Adipose tissue (tissue), 3 donors: ENCODE data around the gene TRPM1. TPM values are rescaled to one million over a fixed set of nuclear protein-coding genes. Genes with fewer than 3 reads are reported as not detected.

ENCODE experiments used
- H3K27ac ChIP-seq: one replicate; pipeline ENCODE4 v1.5.1; 2013; ENCODE audit warnings: low read depth, low read length
- WGBS, 3 donors: extraction: QIAGEN DNeasy Blood & Tissue Kit; methylation state at CpG; one replicate each; pipeline ENCODE4 v1.1.7; 2013; 5-methylcytosine and 5-hydroxymethylcytosine counted together
- polyA plus RNA-seq, 3 donors: library from polyadenylated mRNA; stranded (reverse); fragments of 200-250 nt; gene quantifications; one replicate each; pipeline ENCODE4 v1.2.3, GENCODE V29; 2013
- donor health status: healthy with polysubstance abuse.
- donor health status: Bipolar disorder and iron deficiency.
- donor health status: healthy.

Gene TRPM1
- polyA plus RNA-seq, 3 donors, result 0.24 to 1.5 TPM; not detected in 1

DNA sequence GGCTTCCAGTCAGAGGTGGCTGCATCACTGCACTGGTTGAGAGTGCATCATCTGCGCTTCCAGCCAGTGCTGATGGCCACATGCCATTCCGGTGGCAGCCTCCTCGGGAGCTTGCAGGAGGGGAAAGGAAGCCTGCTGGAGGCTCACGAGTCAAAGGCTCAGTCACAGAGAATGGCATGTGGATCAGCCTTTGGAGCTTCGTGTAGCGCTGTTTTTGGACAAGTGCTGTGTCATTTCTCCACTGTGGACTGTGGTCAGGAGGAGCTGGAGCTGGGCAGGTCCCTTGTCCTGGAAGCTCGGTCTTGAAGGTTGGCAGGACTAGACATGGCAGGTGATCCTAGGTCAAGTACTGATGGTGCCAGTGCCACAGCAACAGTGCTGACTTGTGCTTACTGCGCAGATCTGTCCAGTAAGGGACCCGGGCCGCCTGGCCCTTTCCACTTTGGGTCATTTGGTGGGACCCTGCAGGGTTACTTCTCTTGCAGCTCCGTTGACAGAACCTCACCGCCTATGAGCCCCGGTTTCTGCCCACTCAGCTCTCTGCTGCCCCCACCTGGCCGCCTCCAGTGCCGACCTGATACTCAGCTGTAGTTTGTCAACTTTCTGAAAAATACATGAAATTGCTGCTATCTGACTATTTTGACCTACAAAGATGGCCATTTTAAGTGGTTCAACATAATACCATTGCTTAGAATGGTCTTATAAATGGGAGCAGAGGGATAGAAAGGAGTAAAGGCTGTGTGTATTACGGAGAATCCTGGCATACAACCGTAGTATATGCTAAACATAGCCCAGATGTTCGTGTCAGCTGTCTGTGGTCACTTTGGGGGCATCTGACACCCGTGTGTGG, 27.6 kb upstream of the TRPM1 start:
- WGBS, 3 donors, result 30 to 31% (median 30%) methylated on average over 19 of the region's 19 CpGs
- H3K27ac ChIP-seq, result no peak overlapping the region

GRCh38 chr15:31128477-31128876, 27.0 kb upstream of the TRPM1 start:
- 71 to 79% (median 71%) methylated on average over 6 of the region's 6 CpGs for WGBS, 3 donors
- no peak overlapping the region for H3K27ac ChIP-seq

- WGBS, 3 donors, result 72 to 84% (median 80%) methylated on average over 13 of the region's 13 CpGs
- no peak overlapping the region for H3K27ac ChIP-seq
These were observed 26.2 kb upstream of the TRPM1 start for GRCh38 chr15:31127596-31128261.

- WGBS, 3 donors, result 88 to 95% (median 91%) methylated on average over 8 of the region's 8 CpGs
- H3K27ac ChIP-seq, result no peak overlapping the region
These were observed 23.5 kb upstream of the TRPM1 start for GRCh38 chr15:31125061-31125460.

DNA sequence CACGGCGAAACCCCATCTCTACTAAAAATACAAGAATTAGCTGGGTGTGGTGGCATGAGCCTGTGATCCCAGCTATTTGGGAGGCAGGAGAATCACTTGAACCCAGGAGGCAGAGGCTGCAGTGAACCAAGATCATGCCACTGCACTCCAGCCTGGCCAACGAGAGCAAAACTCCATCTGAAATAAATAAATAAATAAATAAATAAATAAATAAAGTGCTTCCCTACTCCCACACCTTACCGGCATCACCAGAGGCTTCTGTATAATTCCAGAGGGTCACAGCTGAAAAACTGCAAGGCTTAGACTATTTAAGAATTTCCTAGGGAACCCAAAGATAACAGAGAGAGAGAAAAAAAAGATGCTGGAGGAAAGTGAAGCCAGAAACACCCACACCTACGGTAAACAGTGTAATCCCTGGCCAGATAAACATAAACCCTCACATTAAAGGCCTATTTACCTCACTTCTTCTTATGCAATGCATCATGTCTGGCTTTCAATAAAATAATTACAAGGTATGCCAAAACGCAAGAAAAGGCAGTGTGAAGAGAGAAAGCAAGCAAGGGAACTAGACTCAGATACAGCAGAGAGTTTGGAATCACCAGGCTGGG, 15.0 kb upstream of the TRPM1 start:
- WGBS, 3 donors, result 65 to 87% (median 83%) methylated on average over 6 of the region's 6 CpGs
- no peak overlapping the region for H3K27ac ChIP-seq

- no peak overlapping the region for H3K27ac ChIP-seq
- 69 to 82% (median 82%) methylated on average over 5 of the region's 5 CpGs for WGBS, 3 donors
These were observed 9.6 kb upstream of the TRPM1 start for GRCh38 chr15:31111091-31111647.

DNA sequence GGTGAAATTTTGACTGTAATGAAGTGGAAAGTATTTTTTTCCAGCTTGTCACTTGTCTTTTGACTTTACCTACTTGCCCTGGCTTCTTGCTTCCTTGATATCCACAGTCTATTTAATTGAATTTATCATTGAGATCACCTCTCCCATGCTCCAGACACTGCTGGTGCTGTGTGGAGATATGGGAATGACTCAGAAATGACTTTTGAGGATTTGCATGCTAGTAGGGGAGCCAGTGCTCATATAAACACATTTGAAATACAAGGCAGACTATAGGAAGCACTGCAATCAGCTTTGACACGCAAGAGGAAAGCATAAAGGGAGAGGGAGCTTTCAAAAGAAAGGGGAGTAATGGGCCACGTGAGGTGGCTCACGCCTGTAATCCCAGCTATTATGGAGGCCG, 7.3 kb upstream of the TRPM1 start:
- no peak overlapping the region for H3K27ac ChIP-seq
- WGBS, 3 donors, result 89 to 95% (median 95%) methylated on average over 4 of the region's 4 CpGs

GRCh38 chr15:31106495-31107300, 5.2 kb upstream of the TRPM1 start:
- no peak overlapping the region for H3K27ac ChIP-seq
- 55 to 90% (median 59%) methylated on average over 7 of the region's 7 CpGs for WGBS, 3 donors

- WGBS, 3 donors, result 88 to 92% (median 89%) methylated on average over 6 of the region's 6 CpGs
- no peak overlapping the region for H3K27ac ChIP-seq
These were observed 2.5 kb upstream of the TRPM1 start for GRCh38 chr15:31104003-31104402.

GRCh38 chr15:31102374-31103342, 1.1 kb upstream of the TRPM1 start:
- H3K27ac ChIP-seq, result no peak overlapping the region
- 88 to 92% (median 90%) methylated on average over 24 of the region's 24 CpGs for WGBS, 3 donors

GRCh38 chr15:31102039-31102321, 455 bp upstream of the TRPM1 start:
- no peak overlapping the region for H3K27ac ChIP-seq
- WGBS, 3 donors, result 68 to 86% (median 86%) methylated on average over 4 of the region's 4 CpGs

- no peak overlapping the region for H3K27ac ChIP-seq
- 76 to 85% (median 80%) methylated on average over 6 of the region's 6 CpGs for WGBS, 3 donors
These were observed 787 bp downstream of the TRPM1 start for GRCh38 chr15:31100738-31101137.

DNA sequence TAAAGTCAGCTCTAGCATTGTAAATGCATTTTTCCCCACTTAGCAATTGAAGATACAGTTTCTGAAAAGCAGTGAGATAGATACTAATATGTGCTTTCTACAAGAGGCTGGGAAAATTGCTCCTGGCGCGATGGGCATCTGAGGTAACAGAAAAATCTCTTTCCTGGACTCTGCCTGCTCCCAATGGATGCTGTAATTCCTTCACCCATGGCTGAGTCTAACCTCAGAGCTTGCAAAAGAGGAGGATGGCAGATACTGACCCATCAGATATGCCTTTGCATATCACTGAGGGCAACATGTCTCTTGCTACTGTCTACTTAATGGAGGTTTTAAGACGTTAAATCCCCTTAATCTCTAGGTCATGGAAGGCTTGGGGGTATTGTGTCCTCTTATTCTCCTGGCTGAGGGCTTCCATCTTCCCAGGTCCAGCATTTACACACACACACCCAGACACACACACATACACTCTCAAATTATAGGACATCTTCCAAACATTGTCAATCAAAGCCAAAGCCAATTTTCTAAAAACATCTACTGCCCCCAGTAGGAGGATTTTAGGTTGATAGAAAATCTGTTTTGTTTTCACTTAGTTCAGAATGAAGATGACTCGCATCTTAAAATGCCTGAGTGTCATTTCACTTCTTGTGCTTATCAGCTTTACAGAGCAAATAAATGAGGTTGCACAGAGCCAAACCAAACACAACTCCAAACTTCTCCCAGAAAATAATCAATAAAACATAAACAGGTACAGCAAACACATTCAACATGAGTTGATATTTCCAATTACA, 2.4 kb downstream of the TRPM1 start:
- 46 to 74% (median 73%) methylated on average over 4 of the region's 4 CpGs for WGBS, 3 donors
- no peak overlapping the region for H3K27ac ChIP-seq

- WGBS, 3 donors, result 38 to 87% (median 74%) methylated on average over 6 of the region's 6 CpGs
- no peak overlapping the region for H3K27ac ChIP-seq
These were observed 3.0 kb downstream of the TRPM1 start for GRCh38 chr15:31098491-31098917.

GRCh38 chr15:31096563-31096962, 5.0 kb downstream of the TRPM1 start:
- H3K27ac ChIP-seq, result no peak overlapping the region
- 91 to 94% (median 93%) methylated on average over 5 of the region's 5 CpGs for WGBS, 3 donors

DNA sequence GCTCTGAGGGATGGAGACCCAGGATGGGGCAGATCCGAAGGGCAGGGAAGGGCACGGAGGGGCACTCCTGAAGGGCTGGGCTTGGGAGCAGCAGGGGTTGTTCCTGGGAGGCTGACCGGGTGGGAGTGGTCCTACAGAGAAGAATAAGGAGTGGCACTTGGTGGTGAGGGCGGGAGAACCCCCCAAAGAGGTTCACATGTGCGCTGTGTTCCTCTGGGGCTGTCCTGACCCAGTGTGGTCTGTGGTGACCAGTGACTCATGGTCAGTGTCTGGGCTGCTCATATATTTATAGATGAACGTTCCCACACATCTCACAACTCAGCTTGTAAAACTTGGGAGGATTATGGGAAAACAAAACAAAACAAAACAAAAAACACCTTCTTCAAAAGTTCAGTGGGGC, 10.0 kb downstream of the TRPM1 start:
- H3K27ac ChIP-seq, result no peak overlapping the region
- 82 to 90% (median 86%) methylated on average over 6 of the region's 6 CpGs for WGBS, 3 donors

DNA sequence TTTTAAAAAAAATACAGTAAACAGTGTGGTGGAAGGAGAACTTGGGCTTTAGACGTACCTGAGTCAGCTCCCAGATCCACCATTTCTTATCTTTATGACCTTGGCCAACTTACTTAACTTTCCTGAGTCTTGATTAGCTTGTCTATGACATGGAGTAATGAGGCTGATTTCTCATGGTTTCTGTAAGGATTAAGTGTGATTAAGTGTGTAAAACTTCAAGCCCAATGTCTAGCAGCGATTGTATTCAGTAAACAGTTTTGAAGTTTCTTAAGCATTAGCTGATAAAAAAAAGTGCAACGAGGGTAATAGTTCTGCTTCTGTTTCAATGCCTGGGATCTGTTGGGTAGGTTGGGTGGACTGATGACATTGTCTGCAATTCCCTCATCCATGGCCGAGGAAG, 10.8 kb downstream of the TRPM1 start:
- H3K27ac ChIP-seq, result no peak overlapping the region
- WGBS, 3 donors, result 41 to 80% (median 77%) methylated on average over 4 of the region's 4 CpGs
